SK-N-SH (cell line): ENCODE results near the gene UBC. TPM values are rescaled to one million over a fixed set of nuclear protein-coding genes. Genes with fewer than 3 reads are reported as not detected.

Experiments used
- CTCF ChIA-PET: fragments of 300-600, 350-600 bp; formaldehyde crosslinking; extraction: SDS; loops from one replicate; lab custom pipeline; 2021; lab: Yijun Ruan, JAX
- POLR2A ChIA-PET: fragments of 350-600 bp; sonication (Branson Sonifier 250); formaldehyde crosslinking; extraction: SDS; loops from one replicate; lab custom pipeline; 2020; ENCODE audit warnings: antibody characterized with exemption, inconsistent platforms; lab: Yijun Ruan, JAX
- DNase-seq: peaks from one replicate; pipeline ENCODE4 v3.0.0; 2012
- H2AFZ ChIP-seq: fragments of 200-600 bp; sonication (generic); 2 replicates; pipeline ENCODE4 v1.8.1; 2016; ENCODE audit warnings: antibody characterized with exemption, mild to moderate bottlenecking, low read depth
- H3F3A ChIP-seq: fragments of 200-600 bp; sonication (generic); replicated peaks from 2 replicates; pipeline ENCODE3; 2016; ENCODE audit warnings: antibody characterized with exemption, mild to moderate bottlenecking; ENCODE audit not compliant: insufficient read depth
- H3K27ac ChIP-seq, 2 experiments: fragments of 200-500 bp in 1 of 2; fragments of 200-600 bp in 1 of 2; sonication (Bioruptor generic) in 1 of 2; sonication (generic), shearing (Covaris generic) in 1 of 2; 2 replicates each; pipeline versions ENCODE4 v1.5.1 to v1.6.1; 2014 to 2016; ENCODE audit warnings: low read depth in 2 of 2, inconsistent platforms in 1 of 2, low read length in 1 of 2, mild to moderate bottlenecking in 1 of 2, mixed read lengths in 1 of 2
- H3K27me3 ChIP-seq: fragments of 200-600 bp; sonication (generic), shearing (Covaris generic); 2 replicates; pipeline ENCODE4 v1.6.1; 2016; ENCODE audit warnings: mixed run types; ENCODE audit not compliant: insufficient read depth
- H3K36me3 ChIP-seq, 2 experiments: fragments of 200-500 bp in 1 of 2; fragments of 200-600 bp in 1 of 2; sonication (Bioruptor generic) in 1 of 2; sonication (generic) in 1 of 2; replicated peaks in 1 of 2; 2 replicates each; pipeline versions ENCODE3 to v1.5.1; 2014 to 2016; ENCODE audit warnings: low read length in 1 of 2, mild to moderate bottlenecking in 1 of 2; ENCODE audit not compliant: insufficient read depth in 2 of 2, control insufficient read depth in 1 of 2
- H3K4me1 ChIP-seq, 2 experiments: fragments of 200-500 bp in 1 of 2; fragments of 200-600 bp in 1 of 2; sonication (Bioruptor generic) in 1 of 2; sonication (generic), shearing (Covaris generic) in 1 of 2; 2 replicates each; pipeline versions ENCODE4 v1.5.1 to v1.6.1; 2014 to 2016; ENCODE audit warnings: low read depth in 1 of 2, low read length in 1 of 2, mixed run types in 1 of 2; ENCODE audit not compliant: insufficient read depth in 2 of 2, control insufficient read depth in 1 of 2
- H3K4me2 ChIP-seq: fragments of 200-600 bp; sonication (generic), shearing (Covaris generic); 2 replicates; pipeline ENCODE4 v1.6.1; 2017; ENCODE audit warnings: mixed run types
- H3K4me3 ChIP-seq, 2 experiments: fragments of 200-500 bp in 1 of 2; fragments of 200-600 bp in 1 of 2; sonication (Bioruptor generic) in 1 of 2; sonication (generic), shearing (Covaris generic) in 1 of 2; 2 replicates each; pipeline versions ENCODE4 v1.5.1 to v1.8.1; 2014 to 2016; ENCODE audit warnings: low read depth in 2 of 2, inconsistent platforms in 1 of 2, low read length in 1 of 2, mild to moderate bottlenecking in 1 of 2, mixed read lengths in 1 of 2, moderate library complexity in 1 of 2
- H3K79me2 ChIP-seq: fragments of 200-600 bp; sonication (generic); 2 replicates; pipeline ENCODE4 v1.8.1; 2017; ENCODE audit warnings: mild to moderate bottlenecking; ENCODE audit not compliant: insufficient read depth
- H3K9ac ChIP-seq: fragments of 200-600 bp; sonication (generic); 2 replicates; pipeline ENCODE4 v1.6.1; 2017; ENCODE audit warnings: mixed run types
- H3K9me2 ChIP-seq: fragments of 200-600 bp; sonication (generic); 2 replicates; pipeline ENCODE4 v1.6.1; 2017; ENCODE audit warnings: mixed run types
- H3K9me3 ChIP-seq: fragments of 200-600 bp; sonication (generic); 2 replicates; pipeline ENCODE4 v1.6.1; 2017; ENCODE audit warnings: mixed run types, mild to moderate bottlenecking, moderate library complexity
- H4K20me1 ChIP-seq: fragments of 200-600 bp; sonication (generic); 2 replicates; pipeline ENCODE4 v1.6.1; 2017; ENCODE audit warnings: mild to moderate bottlenecking, mixed run types; ENCODE audit not compliant: insufficient read depth
- ELF1 ChIP-seq: IDR thresholded peaks from 2 replicates; pipeline ENCODE4 v1.4.0; 2012
- EP300 ChIP-seq, 2 experiments: IDR thresholded peaks; 2 replicates each; pipeline versions ENCODE4 v1.4.0 to v1.6.1; 2012; ENCODE audit warnings: borderline replicate concordance in 1 of 2, low read depth in 1 of 2, low read length in 1 of 2
- EZH2phosphoT487 ChIP-seq: fragments of 200-600 bp; sonication (generic); IDR thresholded peaks from 2 replicates; pipeline ENCODE4 v1.6.1; 2017; ENCODE audit warnings: low read depth, mixed run types, mild to moderate bottlenecking, antibody characterized with exemption, moderate library complexity, borderline replicate concordance
- FOSL2 ChIP-seq: IDR thresholded peaks from 2 replicates; pipeline ENCODE4 v1.4.0; 2012; ENCODE audit warnings: low read depth, mild to moderate bottlenecking, moderate library complexity, borderline replicate concordance
- FOXM1 ChIP-seq: IDR thresholded peaks from 2 replicates; pipeline ENCODE4 v1.4.0; 2012; ENCODE audit warnings: low read depth, mild to moderate bottlenecking
- JUND ChIP-seq: IDR thresholded peaks from 2 replicates; pipeline ENCODE4 v1.4.0; 2012
- MXI1 ChIP-seq: IDR thresholded peaks from 2 replicates; pipeline ENCODE4 v1.6.1; 2012; ENCODE audit warnings: mild to moderate bottlenecking, low read depth, low read length, improper control_type of control experiment
- RAD21 ChIP-seq: IDR thresholded peaks from 2 replicates; pipeline ENCODE4 v1.6.1; 2012; ENCODE audit warnings: mild to moderate bottlenecking, low read length
- RXRA ChIP-seq: IDR thresholded peaks from 2 replicates; pipeline ENCODE4 v1.4.0; 2012; ENCODE audit warnings: low read depth, mild to moderate bottlenecking, borderline replicate concordance
- SIN3A ChIP-seq: IDR thresholded peaks from 2 replicates; pipeline ENCODE4 v1.6.1; 2012; ENCODE audit warnings: low read depth, mild to moderate bottlenecking, low read length, moderate library complexity, borderline replicate concordance
- TAF1 ChIP-seq: IDR thresholded peaks from 2 replicates; pipeline ENCODE4 v1.6.1; 2012; ENCODE audit warnings: low read depth, mild to moderate bottlenecking, low read length, moderate library complexity, borderline replicate concordance
- TEAD4 ChIP-seq: IDR thresholded peaks from 2 replicates; pipeline ENCODE4 v1.4.0; 2012; ENCODE audit warnings: mild to moderate bottlenecking, borderline replicate concordance; ENCODE audit not compliant: insufficient read depth
- YY1 ChIP-seq: IDR thresholded peaks from 2 replicates; pipeline ENCODE4 v1.4.0; 2012; ENCODE audit warnings: low read depth, mild to moderate bottlenecking
- WGBS: methylation state at CpG from one replicate; pipeline ENCODE4 v1.1.6; 2017; ENCODE audit warnings: low lambda C conversion rate; 5-methylcytosine and 5-hydroxymethylcytosine counted together
- polyA plus RNA-seq, 3 experiments: library from polyadenylated mRNA; depleted of rRNA; stranded (reverse); fragments of >200 nt; gene quantifications; 2 replicates each; pipeline ENCODE4 v1.2.3, GENCODE V29; 2012
- TF ChIP-seq, protein P1 (sequence below): IDR thresholded peaks from 2 replicates; pipeline ENCODE4 v1.4.0; 2012; ENCODE audit warnings: low read depth, borderline replicate concordance
- TF ChIP-seq, protein P2 (sequence below): IDR thresholded peaks from 2 replicates; pipeline ENCODE4 v1.4.0; 2012; ENCODE audit warnings: low read depth, borderline replicate concordance
- TF ChIP-seq, protein P3 (sequence below): fragments of 150-350 bp; IDR thresholded peaks from 2 replicates; pipeline ENCODE4 v1.6.1; 2016; ENCODE audit warnings: mild to moderate bottlenecking, low read depth, low read length
- TF ChIP-seq, protein P4 (sequence below): IDR thresholded peaks from 2 replicates; pipeline ENCODE4; 2012
- TF ChIP-seq, protein P5 (sequence below): IDR thresholded peaks from 2 replicates; pipeline ENCODE4 v1.4.0; 2012; ENCODE audit warnings: low read depth

UBC gene
- polyA plus RNA-seq, 1 of the 3 experiments (the other 2 are of a cell fraction) = 1,327 TPM

DNA sequence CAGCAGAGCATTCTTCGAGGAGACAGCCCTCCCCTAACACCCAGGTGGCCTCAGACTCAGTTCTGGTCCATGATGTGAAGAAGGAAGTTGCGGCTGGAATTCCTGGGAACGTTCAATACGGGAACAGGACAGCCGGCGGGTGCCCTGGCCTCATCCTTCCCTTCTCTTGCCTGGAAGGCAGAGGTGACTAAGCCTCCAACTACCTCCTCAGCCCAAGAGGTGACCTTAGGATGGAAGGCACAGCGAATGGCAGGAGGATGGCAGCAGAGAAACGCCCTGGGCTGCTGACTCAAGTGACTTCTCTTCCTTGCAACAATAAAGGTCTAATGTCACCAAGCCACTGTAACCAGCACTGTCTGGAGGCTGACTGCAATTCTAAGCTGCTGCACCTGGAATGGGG, 38.4 kb upstream of the UBC start:
- Histone ChIP-seq H3K27me3 (no peaks in the 10 kb centered on the region), H4K20me1 (no peaks in the 10 kb centered on the region)
- WGBS = 73% methylated on average over 8 of the region's 8 CpGs

More for the DNA sequence above, 38.4 kb upstream of the UBC start:
- POLR2A ChIA-PET = no interaction called here
- H3K9me2 ChIP-seq = no peaks in the 10 kb centered on the region
- no peak overlapping the region for H3K4me3 ChIP-seq
- CTCF ChIA-PET = interaction anchor here (5.2 kb wide), 1 partner anchor 13 kb away, joined by 31 read pairs; no protein-coding TSS in a partner anchor
- no peak overlapping the region for H3K27ac ChIP-seq
- no peak overlapping the region for H2AFZ ChIP-seq
- no peak overlapping the region for H3K4me2 ChIP-seq
- H3K9me3 ChIP-seq = no peaks in the 10 kb centered on the region
- peaks cover 16 to 44% of the 10 kb centered on the region in 2 experiments for H3K36me3 ChIP-seq
- no peaks in the 10 kb centered on the region for H3K4me1 ChIP-seq
- TF ChIP-seq FOXM1 (no peak), TAF1 (no peak), RAD21 (no peak), EZH2phosphoT487 (no peak), TEAD4 (no peak), MXI1 (no peak), SIN3A (no peak), EP300 (IDR thresholded peaks at IDR 0.05; ENCODE audit: borderline replicate concordance in 1 of 2, low read depth in 1 of 2, low read length in 1 of 2) (no peak), JUND (no peak), FOSL2 (no peak), YY1 (no peak), ELF1 (no peak), RXRA (no peak)
- TF ChIP-seq, protein P1, sequence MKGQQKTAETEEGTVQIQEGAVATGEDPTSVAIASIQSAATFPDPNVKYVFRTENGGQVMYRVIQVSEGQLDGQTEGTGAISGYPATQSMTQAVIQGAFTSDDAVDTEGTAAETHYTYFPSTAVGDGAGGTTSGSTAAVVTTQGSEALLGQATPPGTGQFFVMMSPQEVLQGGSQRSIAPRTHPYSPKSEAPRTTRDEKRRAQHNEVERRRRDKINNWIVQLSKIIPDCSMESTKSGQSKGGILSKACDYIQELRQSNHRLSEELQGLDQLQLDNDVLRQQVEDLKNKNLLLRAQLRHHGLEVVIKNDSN = no peak
- TF ChIP-seq, protein P2, sequence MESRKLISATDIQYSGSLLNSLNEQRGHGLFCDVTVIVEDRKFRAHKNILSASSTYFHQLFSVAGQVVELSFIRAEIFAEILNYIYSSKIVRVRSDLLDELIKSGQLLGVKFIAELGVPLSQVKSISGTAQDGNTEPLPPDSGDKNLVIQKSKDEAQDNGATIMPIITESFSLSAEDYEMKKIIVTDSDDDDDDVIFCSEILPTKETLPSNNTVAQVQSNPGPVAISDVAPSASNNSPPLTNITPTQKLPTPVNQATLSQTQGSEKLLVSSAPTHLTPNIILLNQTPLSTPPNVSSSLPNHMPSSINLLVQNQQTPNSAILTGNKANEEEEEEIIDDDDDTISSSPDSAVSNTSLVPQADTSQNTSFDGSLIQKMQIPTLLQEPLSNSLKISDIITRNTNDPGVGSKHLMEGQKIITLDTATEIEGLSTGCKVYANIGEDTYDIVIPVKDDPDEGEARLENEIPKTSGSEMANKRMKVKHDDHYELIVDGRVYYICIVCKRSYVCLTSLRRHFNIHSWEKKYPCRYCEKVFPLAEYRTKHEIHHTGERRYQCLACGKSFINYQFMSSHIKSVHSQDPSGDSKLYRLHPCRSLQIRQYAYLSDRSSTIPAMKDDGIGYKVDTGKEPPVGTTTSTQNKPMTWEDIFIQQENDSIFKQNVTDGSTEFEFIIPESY = no peak
- TF ChIP-seq, protein P3, sequence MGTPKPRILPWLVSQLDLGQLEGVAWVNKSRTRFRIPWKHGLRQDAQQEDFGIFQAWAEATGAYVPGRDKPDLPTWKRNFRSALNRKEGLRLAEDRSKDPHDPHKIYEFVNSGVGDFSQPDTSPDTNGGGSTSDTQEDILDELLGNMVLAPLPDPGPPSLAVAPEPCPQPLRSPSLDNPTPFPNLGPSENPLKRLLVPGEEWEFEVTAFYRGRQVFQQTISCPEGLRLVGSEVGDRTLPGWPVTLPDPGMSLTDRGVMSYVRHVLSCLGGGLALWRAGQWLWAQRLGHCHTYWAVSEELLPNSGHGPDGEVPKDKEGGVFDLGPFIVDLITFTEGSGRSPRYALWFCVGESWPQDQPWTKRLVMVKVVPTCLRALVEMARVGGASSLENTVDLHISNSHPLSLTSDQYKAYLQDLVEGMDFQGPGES = no peak
- TF ChIP-seq, protein P4, sequence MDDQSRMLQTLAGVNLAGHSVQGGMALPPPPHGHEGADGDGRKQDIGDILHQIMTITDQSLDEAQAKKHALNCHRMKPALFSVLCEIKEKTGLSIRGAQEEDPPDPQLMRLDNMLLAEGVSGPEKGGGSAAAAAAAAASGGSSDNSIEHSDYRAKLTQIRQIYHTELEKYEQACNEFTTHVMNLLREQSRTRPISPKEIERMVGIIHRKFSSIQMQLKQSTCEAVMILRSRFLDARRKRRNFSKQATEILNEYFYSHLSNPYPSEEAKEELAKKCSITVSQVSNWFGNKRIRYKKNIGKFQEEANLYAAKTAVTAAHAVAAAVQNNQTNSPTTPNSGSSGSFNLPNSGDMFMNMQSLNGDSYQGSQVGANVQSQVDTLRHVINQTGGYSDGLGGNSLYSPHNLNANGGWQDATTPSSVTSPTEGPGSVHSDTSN = no peak
- TF ChIP-seq, protein P5, sequence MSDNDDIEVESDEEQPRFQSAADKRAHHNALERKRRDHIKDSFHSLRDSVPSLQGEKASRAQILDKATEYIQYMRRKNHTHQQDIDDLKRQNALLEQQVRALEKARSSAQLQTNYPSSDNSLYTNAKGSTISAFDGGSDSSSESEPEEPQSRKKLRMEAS = no peak
- TF ChIP-seq, all 33 proteins: peak for 0
- no peaks in the 10 kb centered on the region for H3F3A ChIP-seq
- no peak overlapping the region for H3K9ac ChIP-seq
- no peaks in the 10 kb centered on the region for H3K79me2 ChIP-seq
- DNase-seq = peak; percentile 18
